SH-SY5Y (cell line): Measurements from ENCODE around the gene TPM1.

Source experiments
- GATA2 ChIP-seq: IDR thresholded peaks from 2 replicates; pipeline ENCODE4 v1.6.1; 2011; ENCODE audit warnings: mild to moderate bottlenecking, low read depth, low read length
- GATA3 ChIP-seq: IDR thresholded peaks from 2 replicates; pipeline ENCODE4 v1.6.1; 2011; ENCODE audit warnings: low read depth, mild to moderate bottlenecking, low read length, moderate library complexity

DNA sequence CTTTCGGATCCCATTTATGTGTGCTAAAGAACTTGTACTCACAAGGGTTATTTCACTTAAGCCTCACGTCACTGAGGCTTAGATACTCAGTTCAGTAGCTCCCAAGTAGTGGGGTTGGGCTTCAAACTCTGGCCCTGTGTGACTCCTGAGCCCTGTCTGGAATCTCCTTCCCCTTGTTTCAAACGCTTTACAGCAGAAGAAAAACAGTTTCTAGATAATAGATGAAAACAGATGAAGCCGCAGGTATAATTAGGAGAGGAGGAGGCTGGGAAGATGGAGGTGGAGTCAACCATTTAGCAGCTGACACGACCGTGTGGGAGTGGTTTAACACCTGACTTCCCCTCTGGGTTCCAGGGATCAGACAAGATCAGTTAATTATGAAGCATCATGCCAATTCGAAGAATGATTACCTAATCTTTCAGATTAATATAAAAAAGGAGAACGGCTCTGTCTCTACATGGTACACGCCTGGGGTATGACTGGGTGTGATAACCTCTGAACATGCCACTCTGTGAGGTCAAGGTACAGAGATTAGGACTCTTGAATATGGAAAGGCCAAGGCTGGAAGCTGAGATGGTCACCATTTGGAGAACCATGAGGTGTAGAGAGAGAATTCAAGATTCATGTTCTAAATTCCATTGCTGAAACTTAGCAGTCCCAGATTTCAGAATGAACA is 31.1 kb downstream of the TPM1 start:
- TF ChIP-seq GATA3, result no peak
- no peak for TF ChIP-seq GATA2
